Liver (tissue), 3 donors: ENCODE data around the gene TSPAN31.

Experiments
- EGR1 ChIP-seq, 2 donors: IDR thresholded peaks; 2 replicates each; pipeline ENCODE4 v1.6.1; 2016 to 2018; ENCODE audit warnings: antibody characterized with exemption in 2 of 2, low read depth in 2 of 2
- GABPA ChIP-seq, 2 donors: IDR thresholded peaks in 1 of 2; conservative IDR thresholded peaks in 1 of 2; 2 replicates each; pipeline ENCODE4 v1.6.1; 2016; ENCODE audit warnings: antibody characterized with exemption in 2 of 2, mild to moderate bottlenecking in 1 of 2, moderate library complexity in 1 of 2
- HNF4G ChIP-seq: IDR thresholded peaks from 2 replicates; pipeline ENCODE4 v1.6.1; 2016; ENCODE audit warnings: antibody characterized with exemption
- TF ChIP-seq, protein P1 (sequence below): fragments of 150-350 bp; IDR thresholded peaks from 2 replicates; pipeline ENCODE4 v1.5.1; 2017; ENCODE audit warnings: improper control_type of control experiment, low read depth, low read length; ENCODE audit not compliant: missing input control
- donor health status: healthy.
- donor health status: healthy.

DNA sequence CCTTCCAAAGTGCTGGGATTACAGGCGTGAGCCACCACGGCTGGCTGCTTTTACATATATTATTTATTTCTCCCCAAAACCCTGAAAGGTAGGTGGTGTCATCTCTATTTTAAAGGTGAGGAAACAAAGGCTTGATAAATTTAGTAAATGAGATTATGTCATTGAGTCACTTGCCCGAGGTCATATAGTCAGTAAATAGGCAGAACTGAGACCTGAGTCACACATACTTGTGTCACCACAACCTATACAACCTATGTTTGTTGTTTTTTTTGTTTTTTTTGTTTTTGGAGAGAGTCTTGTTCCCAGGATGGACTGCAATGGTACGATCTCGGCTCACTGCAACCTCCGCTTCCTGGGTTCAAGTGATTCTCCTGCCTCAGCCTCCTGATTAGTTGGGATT is 50.5 kb downstream of the TSPAN31 start:
- TF ChIP-seq, protein P1, sequence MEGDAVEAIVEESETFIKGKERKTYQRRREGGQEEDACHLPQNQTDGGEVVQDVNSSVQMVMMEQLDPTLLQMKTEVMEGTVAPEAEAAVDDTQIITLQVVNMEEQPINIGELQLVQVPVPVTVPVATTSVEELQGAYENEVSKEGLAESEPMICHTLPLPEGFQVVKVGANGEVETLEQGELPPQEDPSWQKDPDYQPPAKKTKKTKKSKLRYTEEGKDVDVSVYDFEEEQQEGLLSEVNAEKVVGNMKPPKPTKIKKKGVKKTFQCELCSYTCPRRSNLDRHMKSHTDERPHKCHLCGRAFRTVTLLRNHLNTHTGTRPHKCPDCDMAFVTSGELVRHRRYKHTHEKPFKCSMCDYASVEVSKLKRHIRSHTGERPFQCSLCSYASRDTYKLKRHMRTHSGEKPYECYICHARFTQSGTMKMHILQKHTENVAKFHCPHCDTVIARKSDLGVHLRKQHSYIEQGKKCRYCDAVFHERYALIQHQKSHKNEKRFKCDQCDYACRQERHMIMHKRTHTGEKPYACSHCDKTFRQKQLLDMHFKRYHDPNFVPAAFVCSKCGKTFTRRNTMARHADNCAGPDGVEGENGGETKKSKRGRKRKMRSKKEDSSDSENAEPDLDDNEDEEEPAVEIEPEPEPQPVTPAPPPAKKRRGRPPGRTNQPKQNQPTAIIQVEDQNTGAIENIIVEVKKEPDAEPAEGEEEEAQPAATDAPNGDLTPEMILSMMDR, result no peak
- no peak for TF ChIP-seq EGR1 (IDR thresholded peaks at IDR 0.05; ENCODE audit: low read depth in 2 of 2)
- TF ChIP-seq HNF4G, result no peak
- TF ChIP-seq GABPA (IDR thresholded peaks at IDR 0.05 in 1 of 2, conservative IDR thresholded peaks at IDR 0.05 in 1 of 2), result no peak
